Panc1 (cell line): Measurements from ENCODE around the gene RBL2.
"Not testable (repeated sequence)": the region's sequence is repeated elsewhere in the genome, so short reads cannot be mapped to it uniquely, and the experiment has no call there.

Experiments used
- POLR2AphosphoS5 ChIP-seq: IDR thresholded peaks from 2 replicates; pipeline ENCODE4 v1.6.1; 2012; ENCODE audit warnings: mild to moderate bottlenecking, low read depth, low read length, moderate library complexity
- REST ChIP-seq, 2 experiments: IDR thresholded peaks; 2 replicates each; pipeline ENCODE4 v1.6.1; 2011 to 2012; ENCODE audit warnings: low read depth in 2 of 2, control low read depth in 1 of 2, low read length in 1 of 2, mild to moderate bottlenecking in 1 of 2, moderate library complexity in 1 of 2; ENCODE audit not compliant: insufficient read depth in 1 of 2
- TCF7L2 ChIP-seq: IDR thresholded peaks from 2 replicates; pipeline ENCODE4 v1.6.1; 2011; ENCODE audit warnings: mild to moderate bottlenecking, low read depth, low read length, inconsistent platforms
- TF ChIP-seq, protein P1 (sequence below): fragments of 450-650 bp; IDR thresholded peaks from 2 replicates; pipeline ENCODE4 v1.5.1; 2017; ENCODE audit warnings: mild to moderate bottlenecking

- TF ChIP-seq POLR2AphosphoS5; TCF7L2; REST (IDR thresholded peaks at IDR 0.05; ENCODE audit: insufficient read depth in 1 of 2, low read depth in 2 of 2, low read length in 1 of 2): not testable (repeated sequence)
- TF ChIP-seq, protein P1, sequence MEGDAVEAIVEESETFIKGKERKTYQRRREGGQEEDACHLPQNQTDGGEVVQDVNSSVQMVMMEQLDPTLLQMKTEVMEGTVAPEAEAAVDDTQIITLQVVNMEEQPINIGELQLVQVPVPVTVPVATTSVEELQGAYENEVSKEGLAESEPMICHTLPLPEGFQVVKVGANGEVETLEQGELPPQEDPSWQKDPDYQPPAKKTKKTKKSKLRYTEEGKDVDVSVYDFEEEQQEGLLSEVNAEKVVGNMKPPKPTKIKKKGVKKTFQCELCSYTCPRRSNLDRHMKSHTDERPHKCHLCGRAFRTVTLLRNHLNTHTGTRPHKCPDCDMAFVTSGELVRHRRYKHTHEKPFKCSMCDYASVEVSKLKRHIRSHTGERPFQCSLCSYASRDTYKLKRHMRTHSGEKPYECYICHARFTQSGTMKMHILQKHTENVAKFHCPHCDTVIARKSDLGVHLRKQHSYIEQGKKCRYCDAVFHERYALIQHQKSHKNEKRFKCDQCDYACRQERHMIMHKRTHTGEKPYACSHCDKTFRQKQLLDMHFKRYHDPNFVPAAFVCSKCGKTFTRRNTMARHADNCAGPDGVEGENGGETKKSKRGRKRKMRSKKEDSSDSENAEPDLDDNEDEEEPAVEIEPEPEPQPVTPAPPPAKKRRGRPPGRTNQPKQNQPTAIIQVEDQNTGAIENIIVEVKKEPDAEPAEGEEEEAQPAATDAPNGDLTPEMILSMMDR = not testable (repeated sequence)
These were observed 78.5 kb downstream of the RBL2 start for GRCh38 chr16:53512795-53513194.
